ENCODE data around the gene ZNF737.
"Not testable (repeated sequence)": the region's sequence is repeated elsewhere in the genome, so short reads cannot be mapped to it uniquely, and the experiment has no call there.

The ZNF737 gene

GRCh38 chr19:20565321-20566018 is at the start of gene ZNF737:
Gene ZNF737, minus strand, starts transcription at chr19:20565781. Its CDS starts 141 bp downstream, at chr19:20565640.
- peak within 1 kb of the TSS; percentile 97 to 100 for H3K4me3 Mint-ChIP-seq
- H3K9me3 Mint-ChIP-seq, result peaks cover 27 to 42% of the 10 kb centered on the region in 2 donors
- no peaks in the 10 kb centered on the region for H3K27me3 Mint-ChIP-seq
- H3K4me1 Mint-ChIP-seq, result peaks cover 21% of the 10 kb centered on the region
- H3K27ac Mint-ChIP-seq, result peak within 1 kb of the TSS; percentile 100
- DNase-seq, result peak; percentile 93 to 97
- peak; percentile 93 for ATAC-seq

- peaks cover 39 to 43% of the 10 kb centered on the region in 2 donors for H3K9me3 Mint-ChIP-seq
- ATAC-seq, H3K27ac Mint-ChIP-seq, DNase-seq, H3K4me1 Mint-ChIP-seq, H3K27me3 Mint-ChIP-seq, H3K4me3 Mint-ChIP-seq: not testable (repeated sequence)
These were observed 49.4 kb upstream of the ZNF737 start for GRCh38 chr19:20614971-20615370.

- H3K9me3 Mint-ChIP-seq, result peaks cover 36 to 50% of the 10 kb centered on the region in 2 donors
- no peak overlapping the region for H3K4me3 Mint-ChIP-seq
- no peak for DNase-seq
- H3K27ac Mint-ChIP-seq, result no peak overlapping the region
- H3K4me1 Mint-ChIP-seq, result no peaks in the 10 kb centered on the region
- no peaks in the 10 kb centered on the region for H3K27me3 Mint-ChIP-seq
- ATAC-seq, result no peak
These were observed 47.2 kb upstream of the ZNF737 start for GRCh38 chr19:20612711-20613316.

- Mint-ChIP-seq H3K4me1 (no peaks in the 10 kb centered on the region), H3K9me3 (peaks cover 34 to 50% of the 10 kb centered on the region in 2 donors), H3K27ac (no peak overlapping the region), H3K27me3 (no peaks in the 10 kb centered on the region), H3K4me3 (no peak overlapping the region)
- ATAC-seq (no peak), DNase-seq (no peak)
These were observed 46.3 kb upstream of the ZNF737 start for GRCh38 chr19:20611866-20612265.

- Mint-ChIP-seq H3K4me1 (no peaks in the 10 kb centered on the region), H3K9me3 (peaks cover 18 to 32% of the 10 kb centered on the region in 2 donors), H3K27me3 (no peaks in the 10 kb centered on the region), H3K27ac (no peak overlapping the region), H3K4me3 (no peak overlapping the region)
- no peak for DNase-seq
- no peak for ATAC-seq
These were observed 42.4 kb upstream of the ZNF737 start for GRCh38 chr19:20607943-20608342.

GRCh38 chr19:20558571-20558970 is 7.0 kb downstream of the ZNF737 start:
- no peak overlapping the region for H3K27ac Mint-ChIP-seq
- peaks cover 23% of the 10 kb centered on the region for H3K4me1 Mint-ChIP-seq
- no peak overlapping the region for H3K4me3 Mint-ChIP-seq
- peaks cover 33 to 41% of the 10 kb centered on the region in 2 donors for H3K9me3 Mint-ChIP-seq
- peak; percentile 69 for ATAC-seq
- peak in 1 of 2 donors; percentile 32 for DNase-seq
- no peaks in the 10 kb centered on the region for H3K27me3 Mint-ChIP-seq

- no peak overlapping the region for H3K4me3 Mint-ChIP-seq
- no peak overlapping the region for H3K27ac Mint-ChIP-seq
- peaks cover 23% of the 10 kb centered on the region for H3K4me1 Mint-ChIP-seq
- H3K27me3 Mint-ChIP-seq, result no peaks in the 10 kb centered on the region
- H3K9me3 Mint-ChIP-seq, result peaks cover 33 to 40% of the 10 kb centered on the region in 2 donors
- ATAC-seq, result no peak
- DNase-seq, result no peak
These were observed 7.6 kb downstream of the ZNF737 start for GRCh38 chr19:20558011-20558410.

GRCh38 chr19:20544667-20545333 is 20.8 kb downstream of the ZNF737 start:
- not testable (repeated sequence) for ATAC-seq, H3K4me1 Mint-ChIP-seq, H3K27me3 Mint-ChIP-seq, H3K27ac Mint-ChIP-seq, H3K4me3 Mint-ChIP-seq, DNase-seq
- peaks cover 37 to 44% of the 10 kb centered on the region in 2 donors for H3K9me3 Mint-ChIP-seq

- not testable (repeated sequence) for H3K9me3 Mint-ChIP-seq, H3K4me1 Mint-ChIP-seq, H3K4me3 Mint-ChIP-seq, ATAC-seq, H3K27me3 Mint-ChIP-seq, DNase-seq
- peak overlapping the region in 1 of 2 donors; percentile 54 for H3K27ac Mint-ChIP-seq
These were observed 35.3 kb downstream of the ZNF737 start for GRCh38 chr19:20530303-20530702.

GRCh38 chr19:20513189-20513904 is 52.2 kb downstream of the ZNF737 start:
- ATAC-seq (no peak), DNase-seq (no peak)
- Mint-ChIP-seq H3K4me1 (no peaks in the 10 kb centered on the region), H3K9me3 (peaks cover 5 to 6% of the 10 kb centered on the region in 2 donors), H3K27ac (no peak overlapping the region), H3K27me3 (no peaks in the 10 kb centered on the region), H3K4me3 (no peak overlapping the region)

GRCh38 chr19:20503476-20503875 is 62.1 kb downstream of the ZNF737 start:
- Mint-ChIP-seq H3K4me1 (no peaks in the 10 kb centered on the region), H3K9me3 (peaks cover 8 to 20% of the 10 kb centered on the region in 2 donors), H3K27me3 (no peaks in the 10 kb centered on the region), H3K4me3 (no peak overlapping the region), H3K27ac (no peak overlapping the region)
- no peak for ATAC-seq
- no peak for DNase-seq

Data from stimulated activated naive CD8-positive, alpha-beta T cell treated with anti-CD3 and anti-CD28 coated beads, Interleukin-15, amount 100 ng/mL, for 72 hours (primary cell).